Neural crest cell (in vitro differentiated cells): ENCODE results near the gene RCVRN. TPM values are rescaled to one million over a fixed set of nuclear protein-coding genes. Genes with fewer than 3 reads are reported as not detected.

Source experiments
- DNase-seq: peaks from one replicate; pipeline ENCODE4 v3.0.0; 2021; ENCODE audit warnings: low read depth, mixed read lengths, low spot score
- H3K27ac Mint-ChIP-seq: one replicate; pipeline ENCODE4 v1.8.0; 2021; ENCODE audit warnings: mild to moderate bottlenecking, mixed read lengths; ENCODE audit not compliant: unreplicated experiment
- H3K27me3 Mint-ChIP-seq: 2 replicates; pipeline ENCODE4 v1.8.0; 2021; ENCODE audit warnings: low read depth, mild to moderate bottlenecking, mixed read lengths
- H3K36me3 Mint-ChIP-seq: 2 replicates; pipeline ENCODE4 v1.8.0; 2021; ENCODE audit warnings: low read depth, mild to moderate bottlenecking, mixed read lengths
- H3K4me1 Mint-ChIP-seq: 2 replicates; pipeline ENCODE4 v1.8.0; 2021; ENCODE audit warnings: mixed read lengths
- H3K4me3 Mint-ChIP-seq: one replicate; pipeline ENCODE4 v1.8.0; 2021; ENCODE audit warnings: mild to moderate bottlenecking, mixed read lengths
- H3K9me3 Mint-ChIP-seq: 2 replicates; pipeline ENCODE4 v1.8.0; 2021; ENCODE audit warnings: mixed read lengths
- total RNA-seq: library from RNA; stranded (reverse); gene quantifications from 2 replicates; pipeline ENCODE4 v1.2.1, GENCODE V29; 2021
- TF ChIP-seq, protein P1 (sequence below): fragments of 200-600 bp; sonication (generic); conservative IDR thresholded peaks from 2 replicates; pipeline ENCODE4 v1.5.0; 2021; ENCODE audit warnings: antibody characterized with exemption, mild to moderate bottlenecking

Gene RCVRN
- total RNA-seq, 1 donor from 2014 or later = 0.35 TPM

DNA sequence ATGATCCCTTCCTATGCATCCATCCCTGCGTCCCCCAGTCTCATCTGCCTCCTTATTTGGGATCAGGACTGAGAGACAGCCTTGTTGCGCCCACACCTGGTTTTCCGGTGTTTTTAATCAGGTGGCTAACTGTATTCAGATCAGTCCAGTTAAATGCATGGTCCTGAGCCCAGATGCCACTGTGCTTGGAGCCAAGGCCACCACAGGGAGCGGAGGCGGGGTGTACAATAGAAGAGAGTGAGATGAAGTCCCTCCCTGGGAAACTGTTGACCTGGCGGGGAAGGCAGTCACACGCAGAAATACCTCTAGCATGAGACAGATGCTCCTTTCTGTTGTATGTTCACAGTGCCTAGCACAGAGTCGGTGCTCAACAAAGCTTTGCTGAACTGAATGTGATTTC, 6.3 kb downstream of the RCVRN start:
- Mint-ChIP-seq H3K4me1 (peaks cover 30% of the 10 kb centered on the region), H3K27ac (no peak overlapping the region), H3K9me3 (no peaks in the 10 kb centered on the region), H3K27me3 (no peaks in the 10 kb centered on the region), H3K4me3 (no peak overlapping the region), H3K36me3 (no peaks in the 10 kb centered on the region)
- DNase-seq = no peak
- TF ChIP-seq, protein P1, sequence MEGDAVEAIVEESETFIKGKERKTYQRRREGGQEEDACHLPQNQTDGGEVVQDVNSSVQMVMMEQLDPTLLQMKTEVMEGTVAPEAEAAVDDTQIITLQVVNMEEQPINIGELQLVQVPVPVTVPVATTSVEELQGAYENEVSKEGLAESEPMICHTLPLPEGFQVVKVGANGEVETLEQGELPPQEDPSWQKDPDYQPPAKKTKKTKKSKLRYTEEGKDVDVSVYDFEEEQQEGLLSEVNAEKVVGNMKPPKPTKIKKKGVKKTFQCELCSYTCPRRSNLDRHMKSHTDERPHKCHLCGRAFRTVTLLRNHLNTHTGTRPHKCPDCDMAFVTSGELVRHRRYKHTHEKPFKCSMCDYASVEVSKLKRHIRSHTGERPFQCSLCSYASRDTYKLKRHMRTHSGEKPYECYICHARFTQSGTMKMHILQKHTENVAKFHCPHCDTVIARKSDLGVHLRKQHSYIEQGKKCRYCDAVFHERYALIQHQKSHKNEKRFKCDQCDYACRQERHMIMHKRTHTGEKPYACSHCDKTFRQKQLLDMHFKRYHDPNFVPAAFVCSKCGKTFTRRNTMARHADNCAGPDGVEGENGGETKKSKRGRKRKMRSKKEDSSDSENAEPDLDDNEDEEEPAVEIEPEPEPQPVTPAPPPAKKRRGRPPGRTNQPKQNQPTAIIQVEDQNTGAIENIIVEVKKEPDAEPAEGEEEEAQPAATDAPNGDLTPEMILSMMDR = no peak

DNA sequence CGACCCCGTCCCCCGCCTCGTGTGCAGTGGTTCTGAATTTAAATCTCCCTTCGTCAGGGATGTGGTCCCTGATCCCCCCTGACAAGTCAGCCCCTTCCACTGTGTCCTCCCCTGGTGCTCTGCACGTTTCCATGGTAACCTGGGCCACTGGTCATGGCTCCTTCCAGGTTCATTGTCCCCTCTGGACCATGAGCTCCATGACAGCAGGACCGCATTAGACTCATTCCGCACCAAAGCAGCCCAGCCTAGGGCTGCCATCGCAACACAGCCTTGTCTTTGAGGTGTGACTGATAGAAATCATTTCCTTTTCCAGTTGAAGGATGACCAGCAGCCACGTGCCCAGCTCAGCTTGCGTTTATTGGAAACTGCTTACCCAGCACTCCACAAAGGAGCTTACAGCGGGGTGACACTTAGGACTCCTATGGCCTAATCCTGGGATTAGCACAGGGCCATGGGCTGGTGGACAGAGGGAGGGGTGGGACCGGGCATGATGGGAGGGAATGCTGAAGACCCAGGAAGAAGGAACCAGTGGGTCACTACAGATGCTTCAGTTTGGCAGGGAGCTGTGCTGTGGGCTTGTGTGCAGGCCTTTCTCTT, 7.6 kb downstream of the RCVRN start:
- TF ChIP-seq, protein P1 = no peak
- peak overlapping the region; percentile 53 for H3K27ac Mint-ChIP-seq
- H3K4me3 Mint-ChIP-seq = no peak overlapping the region
- no peak for DNase-seq
- peaks cover 27% of the 10 kb centered on the region for H3K4me1 Mint-ChIP-seq
- H3K9me3 Mint-ChIP-seq = no peaks in the 10 kb centered on the region
- no peaks in the 10 kb centered on the region for H3K27me3 Mint-ChIP-seq
- H3K36me3 Mint-ChIP-seq = no peaks in the 10 kb centered on the region

DNA sequence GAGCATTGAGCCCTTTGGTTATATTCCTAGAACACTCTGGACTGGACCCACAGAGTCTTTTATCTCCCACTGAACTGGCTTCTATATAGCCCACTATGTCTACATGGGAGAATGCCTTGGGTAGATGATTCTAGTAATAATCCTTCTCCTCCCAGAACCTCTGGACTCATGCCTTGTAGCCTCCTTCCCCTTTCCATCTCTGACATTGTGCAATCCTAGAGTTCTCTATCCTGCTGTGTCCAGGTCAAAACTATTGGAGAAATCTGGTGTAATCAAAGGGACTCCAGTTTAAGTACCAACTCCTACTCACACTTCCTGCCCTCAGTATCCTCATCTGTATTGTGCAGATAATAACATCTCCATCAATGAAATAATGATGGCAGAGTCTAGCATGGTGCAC, 9.1 kb downstream of the RCVRN start:
- no peaks in the 10 kb centered on the region for H3K36me3 Mint-ChIP-seq
- no peak for DNase-seq
- peaks cover 24% of the 10 kb centered on the region for H3K4me1 Mint-ChIP-seq
- no peaks in the 10 kb centered on the region for H3K27me3 Mint-ChIP-seq
- no peaks in the 10 kb centered on the region for H3K9me3 Mint-ChIP-seq
- TF ChIP-seq, protein P1 = no peak
- H3K27ac Mint-ChIP-seq = no peak overlapping the region
- H3K4me3 Mint-ChIP-seq = no peak overlapping the region

DNA sequence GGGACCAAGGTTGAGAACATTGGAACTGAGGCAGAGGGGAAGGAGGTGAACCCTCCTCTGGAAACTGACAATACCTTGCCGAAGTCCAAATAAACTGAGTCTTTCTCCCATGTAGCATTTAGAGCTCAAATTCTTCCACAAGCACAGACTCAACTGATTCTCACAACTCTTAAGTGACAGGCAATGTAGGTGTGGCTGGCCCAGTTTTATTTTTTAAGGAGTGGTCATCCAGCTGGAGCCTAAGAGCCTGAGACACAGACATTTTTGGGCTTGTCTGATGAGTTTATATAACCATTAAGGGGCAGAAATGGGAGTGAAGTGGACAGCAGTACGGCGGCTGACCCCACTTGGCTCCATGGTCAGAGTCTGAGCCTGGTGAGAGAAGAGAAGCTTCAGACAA, 10.8 kb downstream of the RCVRN start:
- DNase-seq = no peak
- Mint-ChIP-seq H3K4me1 (peaks cover 22% of the 10 kb centered on the region), H3K4me3 (no peak overlapping the region), H3K36me3 (no peaks in the 10 kb centered on the region), H3K9me3 (no peaks in the 10 kb centered on the region), H3K27me3 (no peaks in the 10 kb centered on the region), H3K27ac (no peak overlapping the region)
- TF ChIP-seq, protein P1 = no peak

DNA sequence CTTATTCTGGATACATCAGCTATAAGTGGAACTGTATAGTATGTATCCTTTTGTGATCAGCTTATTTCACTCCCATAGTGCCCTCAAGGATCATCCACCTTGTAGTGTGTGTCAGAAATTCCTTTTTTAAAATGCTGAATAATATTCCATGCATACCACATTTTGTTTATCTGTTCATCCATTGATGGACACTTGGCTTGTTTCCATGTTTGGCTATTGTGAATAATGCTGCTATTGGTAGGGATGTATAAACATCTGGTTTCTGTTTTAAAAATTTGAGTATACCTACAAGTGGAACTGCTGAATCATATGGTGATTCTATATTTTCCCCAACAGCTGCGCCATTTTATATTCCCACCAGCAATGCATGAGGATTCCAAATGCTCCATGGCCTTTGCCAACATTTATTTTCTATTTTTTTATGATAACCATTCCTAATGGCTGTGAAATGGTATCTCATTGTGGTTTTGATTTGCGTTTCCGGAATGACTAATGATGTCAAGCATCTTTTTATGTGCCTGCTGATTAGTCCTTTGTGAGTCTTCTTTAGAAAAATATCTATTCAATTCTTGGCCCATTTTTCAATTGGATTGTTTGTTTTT, 11.6 kb downstream of the RCVRN start:
- Mint-ChIP-seq H3K4me1 (peaks cover 21% of the 10 kb centered on the region), H3K36me3 (no peaks in the 10 kb centered on the region), H3K4me3 (no peak overlapping the region), H3K27me3 (no peaks in the 10 kb centered on the region), H3K9me3 (no peaks in the 10 kb centered on the region), H3K27ac (peak overlapping the region; percentile 6)
- no peak for DNase-seq
- TF ChIP-seq, protein P1 = no peak
